Thoracic aorta (tissue), 2 donors: ENCODE measurements around the gene EPHA8. TPM values are rescaled to one million over a fixed set of nuclear protein-coding genes. Genes with fewer than 3 reads are reported as not detected.

ENCODE experiments used
- ATAC-seq: fragments of 150-250 bp; one replicate; pipeline ENCODE4 v1.8.0; 2017; ENCODE audit warnings: low read depth; ENCODE audit not compliant: insufficient number of reproducible peaks, low FRiP score
- DNase-seq: peaks from one replicate; pipeline ENCODE4 v3.0.0-alpha.2; 2020; ENCODE audit warnings: low spot score
- H3K27ac ChIP-seq, 2 donors: fragments of 200-600 bp; sonication (generic); 1 replicate in 1 of 2; 2 replicates in 1 of 2; pipeline ENCODE4 v1.5.1; 2016; ENCODE audit warnings: mild to moderate bottlenecking in 2 of 2, moderate library complexity in 2 of 2
- H3K27me3 ChIP-seq: fragments of 200-600 bp; sonication (generic); replicated peaks from 2 replicates; pipeline ENCODE4 v1.6.0; 2016; ENCODE audit warnings: mild to moderate bottlenecking; ENCODE audit not compliant: insufficient read depth
- H3K36me3 ChIP-seq: fragments of 200-600 bp; sonication (generic); one replicate; pipeline ENCODE4 v1.5.1; 2016
- H3K4me1 ChIP-seq, 2 donors: fragments of 200-600 bp; sonication (generic); 1 replicate in 1 of 2; 2 replicates in 1 of 2; pipeline versions ENCODE4 v1.5.1 to v1.6.0; 2016; ENCODE audit warnings: low read depth in 2 of 2, mild to moderate bottlenecking in 1 of 2; ENCODE audit not compliant: control insufficient read depth in 1 of 2
- H3K4me3 ChIP-seq: fragments of 200-600 bp; sonication (generic); 2 replicates; pipeline ENCODE4 v1.5.1; 2016; ENCODE audit warnings: mild to moderate bottlenecking
- H3K9me3 ChIP-seq: fragments of 200-600 bp; sonication (generic); 2 replicates; pipeline ENCODE4 v1.5.1; 2016
- CTCF ChIP-seq: fragments of 200-600 bp; sonication (generic); IDR thresholded peaks from one replicate; pipeline ENCODE4 v1.5.1; 2019; ENCODE audit warnings: antibody characterized with exemption
- total RNA-seq, 2 donors: library from RNA; depleted of rRNA; stranded (reverse); fragments of >200 nt; gene quantifications; one replicate each; pipeline versions ENCODE4 v1.1.0 to v1.2.3, GENCODE V29; 2016

EPHA8 gene
- total RNA-seq, 2 donors from 2014 or later, result not detected

- TF ChIP-seq CTCF, result no peak
- Histone ChIP-seq H3K9me3 (no peaks in the 10 kb centered on the region), H3K36me3 (no peaks in the 10 kb centered on the region), H3K27ac (no peak overlapping the region), H3K27me3 (no peaks in the 10 kb centered on the region), H3K4me3 (no peak overlapping the region), H3K4me1 (no peaks in the 10 kb centered on the region)
- no peak for ATAC-seq
- DNase-seq, result no peak
Measured at GRCh38 chr1:22602060-22602740, 38.9 kb downstream of the EPHA8 start.

GRCh38 chr1:22606161-22606560 is 42.9 kb downstream of the EPHA8 start:
- TF ChIP-seq CTCF, result no peak
- no peak overlapping the region for H3K4me3 ChIP-seq
- no peaks in the 10 kb centered on the region for H3K36me3 ChIP-seq
- ATAC-seq (no peak), DNase-seq (no peak)
- H3K27me3 ChIP-seq, result no peaks in the 10 kb centered on the region
- no peak overlapping the region for H3K27ac ChIP-seq
- H3K4me1 ChIP-seq, result no peaks in the 10 kb centered on the region
- H3K9me3 ChIP-seq, result no peaks in the 10 kb centered on the region

- Histone ChIP-seq H3K4me3 (no peak overlapping the region), H3K36me3 (no peaks in the 10 kb centered on the region), H3K27me3 (no peaks in the 10 kb centered on the region), H3K4me1 (no peaks in the 10 kb centered on the region), H3K9me3 (no peaks in the 10 kb centered on the region), H3K27ac (no peak overlapping the region)
- no peak for DNase-seq
- no peak for ATAC-seq
- TF ChIP-seq CTCF, result no peak
Measured at GRCh38 chr1:22607154-22607553, 43.9 kb downstream of the EPHA8 start.

- DNase-seq (no peak), ATAC-seq (no peak)
- Histone ChIP-seq H3K4me3 (no peak overlapping the region), H3K4me1 (no peaks in the 10 kb centered on the region), H3K27ac (no peak overlapping the region), H3K27me3 (no peaks in the 10 kb centered on the region), H3K36me3 (no peaks in the 10 kb centered on the region), H3K9me3 (no peaks in the 10 kb centered on the region)
- TF ChIP-seq CTCF, result no peak
Measured at GRCh38 chr1:22608361-22608760, 45.1 kb downstream of the EPHA8 start.

- TF ChIP-seq CTCF, result no peak
- no peaks in the 10 kb centered on the region for H3K4me1 ChIP-seq
- DNase-seq (no peak), ATAC-seq (no peak)
- H3K27ac ChIP-seq, result no peak overlapping the region
- H3K27me3 ChIP-seq, result no peaks in the 10 kb centered on the region
- H3K36me3 ChIP-seq, result no peaks in the 10 kb centered on the region
- H3K4me3 ChIP-seq, result no peak overlapping the region
- no peaks in the 10 kb centered on the region for H3K9me3 ChIP-seq
Measured at GRCh38 chr1:22609291-22609690, 46.0 kb downstream of the EPHA8 start.
